Activated CD4-positive, alpha-beta T cell treated with anti-CD3 and anti-CD28 coated beads, Interleukin-2, amount 50 U/mL, for 24 hours (primary cell): ENCODE data around the gene DENND1B.
"Not testable (repeated sequence)": the region's sequence is repeated elsewhere in the genome, so short reads cannot be mapped to it uniquely, and the experiment has no call there.

Source experiments
- DNase-seq, 2 donors: peaks; one replicate each; pipeline ENCODE4 v3.0.0-alpha.2; 2020; ENCODE audit warnings: low read depth in 1 of 2, low spot score in 1 of 2

The DENND1B gene

DNA sequence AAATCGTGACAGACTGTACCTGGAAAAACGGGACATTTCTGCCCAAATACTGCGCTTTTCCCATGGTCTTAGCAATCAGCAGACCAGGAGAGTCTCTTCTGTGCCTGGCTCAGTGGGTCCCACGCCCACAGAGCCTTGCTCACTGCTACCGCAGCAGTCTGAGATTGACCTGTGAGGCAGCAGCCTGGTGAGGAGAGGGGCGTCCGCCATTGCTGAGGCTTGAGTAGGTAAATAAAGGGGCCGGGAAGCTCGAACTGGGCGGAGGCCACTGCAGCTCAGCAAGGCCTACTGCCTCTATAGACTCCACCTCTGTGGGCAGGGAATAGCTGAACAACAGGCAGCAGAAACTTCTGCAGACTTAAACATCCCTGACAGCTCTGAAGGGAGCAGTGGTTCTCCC is 203.1 kb downstream of the DENND1B start:
- DNase-seq: no peak

DNA sequence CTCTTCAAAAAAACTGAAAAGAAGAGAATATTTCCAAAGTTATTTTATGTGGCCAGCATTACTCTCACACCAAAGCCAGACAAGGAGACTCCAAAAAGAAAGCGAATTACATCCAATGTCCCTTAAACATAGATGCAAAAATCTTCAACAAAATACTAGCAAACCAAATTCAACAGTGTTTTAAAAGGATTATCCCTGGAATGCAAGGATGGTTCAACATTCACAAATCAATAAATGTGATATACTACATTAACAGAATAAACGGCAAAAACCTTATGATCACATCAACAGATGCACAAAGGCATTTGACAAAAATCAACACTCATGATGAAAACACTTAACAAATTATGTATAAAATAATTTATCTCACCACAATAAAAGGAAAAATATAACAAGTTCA is 207.8 kb downstream of the DENND1B start:
- DNase-seq: no peak

DNA sequence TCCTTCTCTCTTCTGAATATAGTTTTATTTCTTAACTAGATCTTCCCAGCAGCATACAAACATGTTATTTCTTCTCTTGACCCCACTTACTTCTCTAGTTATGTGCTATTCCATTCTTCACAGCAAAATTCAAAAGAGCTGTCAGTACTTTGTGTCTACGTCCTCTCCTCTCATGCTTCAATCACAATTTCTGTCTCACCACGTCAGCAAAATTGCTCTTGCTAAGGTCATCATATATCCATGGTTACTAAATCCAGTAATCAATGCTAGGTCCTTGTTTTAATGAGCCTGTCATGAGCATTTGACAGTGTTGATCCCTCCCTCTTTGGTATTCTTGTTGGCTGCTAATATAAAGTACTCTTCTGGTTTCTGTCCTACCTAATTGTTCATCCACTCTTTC is 214.2 kb downstream of the DENND1B start:
- DNase-seq: no peak

DNA sequence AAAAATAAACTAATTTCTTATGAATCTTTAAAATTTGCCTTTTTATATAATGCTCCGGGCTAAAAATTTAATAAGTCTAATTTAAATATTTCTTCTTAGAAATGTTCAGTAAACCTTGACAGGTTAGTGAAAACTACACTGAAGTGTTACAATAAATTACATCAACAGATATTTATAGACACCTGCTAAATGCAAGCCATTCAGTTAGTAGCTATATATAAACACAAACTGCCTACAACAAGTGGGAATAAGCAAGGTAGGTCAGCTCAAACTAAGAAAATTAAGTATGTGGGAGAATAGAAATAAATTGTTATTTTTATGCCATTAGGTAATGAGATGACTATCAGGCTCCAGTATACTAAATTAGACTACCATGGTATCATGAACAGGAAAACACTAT is 215.6 kb downstream of the DENND1B start:
- DNase-seq: no peak

DNA sequence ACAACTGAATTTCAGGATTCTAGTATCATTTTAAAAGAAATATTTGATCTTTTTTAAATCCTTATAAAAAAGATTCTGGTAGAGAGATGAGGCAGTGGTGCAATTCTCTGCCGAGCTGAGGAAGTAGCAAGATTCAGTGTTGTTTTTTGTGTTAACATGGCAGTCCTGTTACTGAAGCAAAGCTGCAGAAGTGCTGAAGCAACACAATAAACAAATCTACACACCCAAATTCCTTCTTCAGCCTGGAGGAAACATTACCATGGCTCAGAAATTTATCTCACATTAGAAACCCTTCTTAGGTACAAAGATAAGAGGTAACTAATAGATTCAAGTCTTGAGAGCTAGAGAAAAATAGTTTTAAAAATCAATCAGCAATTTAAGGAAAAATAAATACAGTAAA is 216.0 kb downstream of the DENND1B start:
- DNase-seq: no peak

DNA sequence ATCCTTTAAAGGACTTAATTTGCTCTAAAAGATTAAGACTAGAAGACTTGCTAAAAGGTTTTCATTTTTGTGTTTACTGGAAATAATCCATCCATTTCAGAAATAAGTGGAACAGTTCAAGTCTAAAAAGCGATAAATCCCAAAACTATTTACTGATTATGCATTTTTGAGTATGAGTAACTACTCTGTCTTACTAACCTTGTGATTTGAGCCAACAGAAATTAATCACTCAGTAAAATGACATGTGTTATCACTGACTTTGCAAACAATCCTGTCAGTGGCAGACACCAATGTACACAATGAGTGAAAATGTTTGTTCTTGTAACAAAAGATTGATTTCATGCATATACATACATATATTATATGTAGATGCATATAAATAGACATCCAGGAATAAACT is 218.0 kb downstream of the DENND1B start:
- no peak for DNase-seq

DNA sequence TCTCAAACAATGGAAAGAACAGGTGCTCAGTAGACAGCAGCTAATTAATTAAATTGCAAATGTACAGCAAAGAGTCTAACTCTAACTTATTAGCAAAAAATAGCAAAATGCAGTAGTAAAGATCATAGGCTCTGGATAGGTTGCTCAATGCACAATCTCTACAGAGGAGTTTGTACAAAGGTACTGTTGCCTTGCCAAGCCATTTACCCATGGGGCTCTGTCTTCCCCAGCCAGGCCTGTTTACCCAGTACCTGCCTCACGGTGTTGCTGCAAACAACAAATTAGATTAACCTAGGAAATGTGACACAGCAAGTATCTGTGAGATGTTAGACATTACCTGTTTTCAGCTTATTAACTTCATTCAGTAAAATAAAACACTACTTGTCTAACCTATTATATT is 222.0 kb downstream of the DENND1B start:
- DNase-seq: no peak

DNA sequence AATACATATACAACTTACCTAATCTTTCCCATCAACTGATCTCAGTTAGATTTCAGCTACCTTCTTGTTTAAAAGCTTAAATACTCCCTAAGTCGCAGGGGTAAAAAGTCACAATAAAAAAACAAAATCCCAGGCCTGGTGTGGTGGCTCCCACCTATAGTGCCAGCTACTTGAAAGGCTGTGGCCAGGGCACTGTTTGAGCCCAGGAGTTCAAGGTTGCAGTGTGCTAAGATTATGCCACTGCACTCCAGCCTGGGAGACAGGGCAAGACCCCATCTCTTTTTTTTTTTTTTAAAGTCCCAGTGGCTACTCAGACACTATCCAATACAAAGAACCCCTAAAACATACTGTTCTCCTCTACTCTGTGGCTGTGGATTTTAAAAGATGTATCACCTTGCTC is 228.3 kb downstream of the DENND1B start:
- no peak for DNase-seq

DNA sequence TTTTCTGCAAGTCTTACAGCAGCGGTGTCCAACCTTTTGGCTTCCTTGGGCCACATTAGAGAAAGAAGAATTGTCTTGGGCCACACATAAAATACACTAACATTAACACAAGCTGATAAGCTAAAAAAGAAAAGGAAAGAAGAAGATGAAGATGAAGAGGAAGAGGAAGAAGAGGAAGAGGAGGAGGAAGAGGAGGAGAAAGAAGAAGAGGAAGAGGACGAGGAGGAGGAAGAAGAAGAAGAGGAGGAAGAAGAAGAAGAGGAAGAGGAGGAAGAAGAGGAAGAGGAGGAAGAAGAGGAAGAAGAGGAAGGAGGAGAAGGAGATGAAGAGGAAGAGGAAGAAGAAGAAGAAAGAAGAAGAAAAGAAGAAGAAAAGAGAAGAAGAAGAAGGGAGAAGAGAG is 230.7 kb downstream of the DENND1B start:
- no peak for DNase-seq

DNA sequence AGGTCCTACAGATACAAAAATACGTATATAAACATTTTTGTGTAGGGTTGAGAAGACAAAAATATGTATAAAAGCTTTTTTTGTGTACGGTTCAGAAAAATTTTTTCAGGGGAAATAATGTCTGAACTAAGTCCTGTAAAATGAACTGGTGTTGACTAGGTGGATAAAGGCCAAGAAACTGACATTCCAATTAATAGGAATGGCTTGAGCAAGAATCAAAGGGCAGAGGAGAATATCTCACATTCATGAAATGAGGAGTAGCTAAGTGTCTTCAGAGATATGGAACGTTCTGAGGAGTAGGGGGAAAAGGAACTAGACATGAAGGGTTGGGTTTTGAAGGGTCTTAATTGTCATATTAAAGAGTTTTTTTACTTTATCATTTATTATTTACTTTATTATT is 231.2 kb downstream of the DENND1B start:
- DNase-seq: no peak

DNA sequence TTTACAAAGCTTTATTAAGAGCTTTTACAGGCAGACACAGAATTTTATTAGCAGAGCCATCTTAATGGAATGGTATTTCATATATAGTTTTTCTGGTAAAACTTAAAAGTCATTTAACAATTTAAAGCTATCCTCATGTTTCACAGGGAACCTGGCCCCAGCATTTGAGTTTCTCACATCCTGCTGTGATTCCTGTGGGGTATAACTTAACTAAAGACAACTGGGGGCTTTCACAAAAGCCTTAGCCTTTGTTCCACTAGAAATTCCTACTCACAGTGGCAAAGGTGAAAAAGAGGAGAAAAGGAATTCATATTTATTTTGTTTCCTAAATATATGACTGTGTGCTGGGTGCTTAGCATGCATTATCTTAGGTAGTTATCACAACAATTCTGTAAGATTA is 233.9 kb downstream of the DENND1B start:
- DNase-seq: no peak

DNA sequence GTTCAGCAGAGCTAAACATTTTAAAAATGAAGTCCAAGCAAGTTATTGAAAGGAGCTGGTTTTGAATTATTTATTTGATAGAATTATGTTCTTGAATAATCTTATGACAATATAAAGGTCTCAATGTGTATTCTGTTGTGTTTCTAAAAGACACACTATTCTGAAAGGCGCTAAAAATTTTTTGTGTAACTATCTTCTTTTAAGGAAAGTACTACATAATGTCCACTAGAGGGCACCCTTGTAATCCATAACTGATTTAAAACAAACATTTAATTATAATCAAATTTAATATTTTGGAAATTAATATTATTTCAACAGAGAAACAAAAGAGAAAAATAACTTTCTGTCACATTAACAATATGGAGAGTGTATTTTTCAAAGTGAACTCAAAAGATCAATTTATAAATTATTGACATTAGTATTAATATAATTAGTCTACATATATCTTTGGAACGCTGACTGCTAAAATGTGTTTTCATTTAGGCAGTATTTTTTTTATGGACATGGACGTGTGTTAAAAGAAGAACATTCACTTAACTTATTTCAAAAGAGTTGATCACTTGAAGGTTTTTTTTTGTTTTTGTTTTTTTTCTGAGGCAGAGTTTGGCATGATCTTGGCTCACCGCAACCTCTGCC is 248.4 kb downstream of the DENND1B start:
- no peak for DNase-seq

DNA sequence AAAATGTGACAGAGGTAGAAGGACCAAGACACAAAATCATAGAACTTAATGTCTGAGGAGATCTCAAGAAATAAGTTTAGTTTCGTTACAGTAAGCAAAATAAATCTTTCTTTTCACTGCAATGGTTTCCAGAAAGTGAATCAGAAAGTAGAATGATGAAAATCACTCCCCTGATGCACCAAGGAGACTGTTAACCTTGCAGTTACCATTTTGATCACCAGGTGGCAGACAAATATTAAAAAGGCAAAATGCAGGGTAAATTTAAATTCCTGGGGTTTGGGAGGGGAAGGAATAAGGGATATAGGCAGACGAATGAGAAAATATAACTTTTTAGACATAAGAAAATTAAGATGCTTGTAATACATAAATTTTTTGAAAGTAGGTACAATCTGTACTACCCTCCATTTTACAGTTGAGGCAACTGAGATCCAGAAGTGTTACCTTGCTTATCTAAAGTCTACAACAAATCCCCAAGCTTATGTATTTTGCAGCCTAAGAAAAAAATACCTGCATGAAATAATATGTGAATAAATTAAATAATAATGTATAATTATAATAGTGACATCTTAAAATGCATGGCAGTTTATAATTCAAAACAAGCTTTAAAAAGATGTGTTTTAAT is 254.1 kb downstream of the DENND1B start:
- peak in 1 of 2 donors; percentile 28 for DNase-seq

DNA sequence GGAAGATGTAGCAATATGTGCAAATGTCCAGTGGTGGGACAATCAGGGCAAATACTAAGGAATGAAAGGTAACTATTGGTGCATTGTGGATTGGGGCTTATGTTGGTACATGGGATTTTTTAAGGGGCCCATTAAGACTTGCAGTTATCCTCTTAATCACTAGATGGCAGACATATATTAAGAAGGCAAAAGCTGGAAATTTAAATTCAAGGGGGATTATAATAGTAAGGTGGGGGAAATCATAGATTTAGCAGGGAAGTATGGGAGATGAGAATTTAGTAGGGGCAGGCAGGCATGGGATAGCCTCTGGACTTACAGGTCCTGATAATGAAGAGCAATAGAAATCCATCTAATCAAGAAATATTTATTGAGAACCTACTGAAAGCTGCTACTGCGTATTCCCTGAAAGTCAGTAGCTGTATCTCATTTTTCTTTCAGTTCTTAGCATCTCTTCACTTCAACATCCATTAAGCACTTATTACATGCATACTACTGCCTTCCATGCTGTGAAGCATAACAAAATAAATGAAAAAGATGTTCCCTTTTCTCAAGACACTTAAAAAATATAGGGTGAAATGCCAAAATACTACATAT is 255.4 kb downstream of the DENND1B start:
- no peak for DNase-seq

DNA sequence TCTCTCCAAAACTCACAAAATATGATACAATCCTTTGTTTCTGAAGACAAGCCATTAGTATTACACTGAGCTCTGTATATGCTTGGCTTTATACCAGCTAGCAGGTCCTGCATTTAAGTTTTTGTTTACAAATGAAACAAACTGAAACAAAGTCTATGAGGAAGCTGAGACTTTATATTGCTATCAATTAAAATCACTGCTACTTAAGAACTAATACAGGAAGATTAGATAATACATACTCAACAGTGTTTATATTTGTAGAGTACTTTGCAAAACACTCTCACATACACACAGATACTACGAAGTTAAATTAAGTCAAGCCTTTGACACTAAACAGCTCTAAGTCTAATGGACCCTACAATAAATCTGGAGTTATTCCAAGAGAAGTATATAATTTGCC is 259.9 kb downstream of the DENND1B start:
- DNase-seq: no peak

DNA sequence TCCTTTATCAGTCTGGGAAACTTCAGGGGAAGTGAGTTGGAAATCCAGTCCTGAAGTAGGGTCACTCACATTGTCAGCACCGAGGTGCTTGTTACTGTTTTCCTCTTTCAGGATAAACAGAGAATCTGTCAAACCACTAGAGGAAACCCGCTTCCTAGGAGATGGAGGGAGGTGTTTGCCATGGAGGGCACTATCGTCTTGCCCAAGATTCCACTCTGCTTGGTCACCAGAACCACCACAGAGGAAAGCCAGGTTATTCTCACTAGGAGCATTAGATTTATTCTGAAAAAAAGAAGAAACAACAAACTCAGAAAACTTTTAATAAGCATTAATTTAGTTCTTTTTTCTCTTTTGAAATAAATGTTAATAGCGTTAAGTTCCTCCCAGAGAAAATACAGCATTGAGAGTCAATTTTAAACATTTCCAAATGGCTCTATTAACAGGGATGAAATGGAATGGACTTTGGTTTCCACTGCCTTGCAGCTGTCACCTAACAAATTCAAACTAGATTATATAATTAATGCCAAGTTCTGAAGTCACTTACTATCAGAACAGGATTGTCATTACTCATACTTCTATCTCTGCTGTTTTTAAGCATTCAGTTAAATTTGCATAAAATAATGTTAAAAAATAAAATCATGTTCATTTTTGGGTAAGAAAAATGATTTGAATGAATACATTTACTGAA is 264.4 kb downstream of the DENND1B start:
- no peak for DNase-seq

DNA sequence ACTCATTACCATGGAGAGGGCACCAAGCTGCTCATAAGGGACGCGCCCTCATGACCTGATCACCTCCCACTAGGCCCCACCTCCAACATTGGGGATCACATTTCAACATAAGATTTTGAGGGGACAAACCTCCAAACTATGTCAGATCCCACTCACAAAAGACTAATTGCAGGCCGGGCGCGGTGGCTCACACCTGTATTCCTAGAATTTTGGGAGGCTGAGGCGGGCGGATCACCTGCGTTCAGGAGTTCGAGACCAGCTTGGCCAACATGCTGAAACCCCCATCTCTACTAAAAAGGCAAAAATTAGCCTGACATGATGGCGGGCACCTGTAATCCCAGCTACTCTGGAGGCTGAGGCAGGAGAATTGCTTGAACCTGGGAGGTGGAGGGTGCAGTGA is 278.6 kb downstream of the DENND1B start:
- no peak for DNase-seq

DNA sequence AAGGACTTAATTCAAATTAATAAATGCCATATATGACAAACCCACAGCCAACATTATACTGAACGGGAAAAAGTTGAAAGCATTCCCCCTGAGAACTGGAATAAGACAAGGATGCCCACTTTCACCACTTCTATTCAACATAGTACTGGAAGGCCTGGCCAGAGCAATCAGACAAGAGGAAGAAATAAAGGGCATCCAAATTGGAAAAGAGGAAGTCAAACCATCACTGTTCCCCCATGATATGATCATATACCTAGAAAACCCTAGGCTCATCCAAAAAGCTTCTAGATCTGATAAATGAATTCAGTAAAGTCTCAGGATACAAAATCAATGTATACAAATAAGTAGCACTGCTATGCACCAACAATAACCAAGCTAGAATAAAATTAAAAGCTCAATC is 283.8 kb downstream of the DENND1B start:
- DNase-seq: not testable (repeated sequence)

DNA sequence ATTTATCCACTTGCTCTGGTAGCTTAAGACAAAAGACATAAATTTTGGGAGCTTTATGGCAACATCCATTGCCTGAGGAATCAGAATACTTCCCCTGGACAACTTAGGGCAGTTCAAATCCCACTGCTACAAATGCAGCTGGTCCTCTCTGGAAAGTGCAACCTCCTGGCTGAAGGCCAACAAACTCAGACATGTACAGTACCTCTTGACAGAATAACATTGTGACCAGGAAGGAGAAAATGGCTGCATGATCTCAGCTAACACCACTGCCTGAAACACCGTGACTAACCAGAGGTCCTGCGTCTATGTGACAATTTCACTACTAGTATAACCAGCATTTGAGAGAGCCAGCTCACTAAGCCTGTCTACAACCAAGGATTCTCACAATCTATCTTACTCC is 288.3 kb downstream of the DENND1B start:
- DNase-seq: no peak

DNA sequence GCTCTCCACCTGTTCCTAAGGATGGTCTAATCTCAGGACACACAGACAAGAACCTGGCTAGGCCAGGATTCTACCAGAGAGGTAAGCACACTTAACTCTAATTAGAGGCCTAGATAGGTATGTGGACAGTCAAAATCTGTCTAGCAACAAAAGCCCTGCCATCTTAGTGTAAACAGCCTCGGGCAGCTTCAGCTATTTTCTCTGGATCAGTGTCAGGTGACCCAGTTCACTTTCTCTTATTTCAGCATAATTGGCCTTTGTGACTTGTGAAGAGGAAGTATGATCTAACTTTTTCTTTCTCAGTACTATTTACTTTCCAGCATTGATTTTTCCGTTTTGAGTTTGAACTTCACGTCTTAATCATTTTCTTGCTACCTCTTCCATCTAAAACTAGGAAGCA is 289.5 kb downstream of the DENND1B start:
- no peak for DNase-seq

DNA sequence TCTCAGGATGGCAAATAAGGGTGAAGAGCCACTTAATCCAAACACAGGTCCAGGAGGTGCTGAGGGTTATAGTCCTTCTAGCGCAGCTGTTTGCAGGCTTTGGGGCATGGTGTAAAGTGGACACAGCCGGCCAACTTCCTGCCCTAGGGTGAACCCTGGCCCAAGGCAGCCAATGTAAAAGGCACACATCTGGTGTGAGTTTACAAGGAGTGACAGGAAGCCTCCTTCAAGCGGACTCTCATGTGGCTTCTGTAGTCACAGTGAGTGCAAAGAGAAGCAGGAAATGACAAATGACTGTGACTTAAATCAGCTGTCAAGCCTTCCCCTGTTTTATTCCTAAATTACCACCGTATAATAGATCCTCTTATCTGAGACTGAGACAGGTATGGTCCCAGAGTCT is 294.2 kb downstream of the DENND1B start:
- peak in 1 of 2 donors; percentile 1 for DNase-seq

DNA sequence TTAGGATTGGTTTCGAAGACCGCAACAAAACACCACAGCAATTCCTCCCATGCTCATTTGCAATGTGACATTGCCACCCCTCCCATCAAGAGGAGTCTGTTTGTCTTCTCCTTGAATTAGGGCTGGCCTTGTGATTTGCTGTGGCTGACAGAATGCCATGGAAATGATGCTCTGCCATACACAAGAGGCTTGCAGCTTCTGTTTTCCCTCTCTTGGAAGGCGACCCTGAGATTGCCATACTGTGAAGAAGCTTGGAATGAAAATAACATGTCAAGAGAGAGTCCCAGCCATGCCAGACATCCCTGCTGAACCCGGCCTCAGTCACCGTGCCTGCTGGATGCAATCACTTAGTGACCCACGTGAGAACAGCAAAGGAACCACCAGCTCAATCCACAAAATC is 294.8 kb downstream of the DENND1B start:
- DNase-seq: no peak
